ENCODE data around the gene VWA1.
"Not testable (repeated sequence)": the region's sequence is repeated elsewhere in the genome, so short reads cannot be mapped to it uniquely, and the experiment has no call there.

Gene VWA1

GRCh38 chr1:1435911-1436629, 580 bp downstream of the VWA1 start:
- no peak for DNase-seq (ENCODE audit: low spot score)

GRCh38 chr1:1436630-1437032, 1.1 kb downstream of the VWA1 start:
- DNase-seq (ENCODE audit: low spot score), result peak; percentile 16

DNA sequence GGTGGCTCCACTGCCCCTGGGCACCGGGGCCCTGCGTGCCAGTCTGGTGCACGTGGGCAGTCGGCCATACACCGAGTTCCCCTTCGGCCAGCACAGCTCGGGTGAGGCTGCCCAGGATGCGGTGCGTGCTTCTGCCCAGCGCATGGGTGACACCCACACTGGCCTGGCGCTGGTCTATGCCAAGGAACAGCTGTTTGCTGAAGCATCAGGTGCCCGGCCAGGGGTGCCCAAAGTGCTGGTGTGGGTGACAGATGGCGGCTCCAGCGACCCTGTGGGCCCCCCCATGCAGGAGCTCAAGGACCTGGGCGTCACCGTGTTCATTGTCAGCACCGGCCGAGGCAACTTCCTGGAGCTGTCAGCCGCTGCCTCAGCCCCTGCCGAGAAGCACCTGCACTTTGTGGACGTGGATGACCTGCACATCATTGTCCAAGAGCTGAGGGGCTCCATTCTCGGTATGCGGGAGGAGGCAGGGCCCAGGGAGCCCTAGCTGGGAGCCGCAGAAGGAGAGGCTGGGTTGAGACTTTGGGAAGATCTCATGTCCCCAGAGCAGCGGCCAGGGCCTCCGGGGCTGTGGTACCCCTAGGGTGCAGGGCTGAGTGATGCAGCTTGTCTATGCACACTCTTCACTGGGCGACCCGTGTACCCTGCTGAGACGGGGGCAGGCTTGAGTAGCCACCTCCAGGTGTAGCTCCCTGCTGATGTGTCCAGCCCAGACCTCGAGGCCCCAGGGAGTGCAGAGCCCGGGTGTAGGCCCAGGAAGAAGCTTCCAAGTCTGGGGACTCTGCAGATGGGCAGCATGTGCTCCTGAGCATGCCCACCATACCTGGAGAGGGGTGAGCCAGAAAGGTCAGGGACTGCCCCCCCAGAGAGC, 1.8 kb downstream of the VWA1 start:
- no peak for DNase-seq (ENCODE audit: low spot score)

DNA sequence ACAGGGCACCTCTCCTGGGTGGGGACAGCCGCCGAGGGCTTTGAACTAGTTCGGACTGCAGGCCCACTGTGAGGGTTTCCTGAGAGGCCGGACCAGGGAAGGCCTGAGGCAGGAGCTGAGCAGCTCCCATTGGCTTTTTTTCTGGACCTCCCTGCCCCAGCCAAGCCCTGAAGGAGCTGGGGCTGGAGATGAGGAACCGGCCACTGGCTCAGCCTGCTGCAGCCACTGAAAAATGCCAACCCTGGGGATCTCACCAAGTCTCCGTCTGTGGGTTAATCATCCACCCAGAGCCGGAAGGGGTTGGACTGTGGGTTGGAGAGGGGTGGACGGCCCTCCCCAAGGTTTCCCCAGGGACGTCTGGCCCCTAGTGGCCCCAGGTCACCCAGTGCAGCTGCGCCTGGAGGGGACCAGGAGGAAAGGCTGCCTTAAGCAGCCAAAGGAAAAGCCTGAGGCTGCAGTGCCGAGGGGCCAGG, 2.5 kb downstream of the VWA1 start:
- DNase-seq (ENCODE audit: low spot score), result peak; percentile 27

- DNase-seq (ENCODE audit: low spot score), result no peak
Measured at GRCh38 chr1:1438531-1439381, 3.3 kb downstream of the VWA1 start.

GRCh38 chr1:1439546-1440261, 4.2 kb downstream of the VWA1 start:
- DNase-seq (ENCODE audit: low spot score), result no peak

DNA sequence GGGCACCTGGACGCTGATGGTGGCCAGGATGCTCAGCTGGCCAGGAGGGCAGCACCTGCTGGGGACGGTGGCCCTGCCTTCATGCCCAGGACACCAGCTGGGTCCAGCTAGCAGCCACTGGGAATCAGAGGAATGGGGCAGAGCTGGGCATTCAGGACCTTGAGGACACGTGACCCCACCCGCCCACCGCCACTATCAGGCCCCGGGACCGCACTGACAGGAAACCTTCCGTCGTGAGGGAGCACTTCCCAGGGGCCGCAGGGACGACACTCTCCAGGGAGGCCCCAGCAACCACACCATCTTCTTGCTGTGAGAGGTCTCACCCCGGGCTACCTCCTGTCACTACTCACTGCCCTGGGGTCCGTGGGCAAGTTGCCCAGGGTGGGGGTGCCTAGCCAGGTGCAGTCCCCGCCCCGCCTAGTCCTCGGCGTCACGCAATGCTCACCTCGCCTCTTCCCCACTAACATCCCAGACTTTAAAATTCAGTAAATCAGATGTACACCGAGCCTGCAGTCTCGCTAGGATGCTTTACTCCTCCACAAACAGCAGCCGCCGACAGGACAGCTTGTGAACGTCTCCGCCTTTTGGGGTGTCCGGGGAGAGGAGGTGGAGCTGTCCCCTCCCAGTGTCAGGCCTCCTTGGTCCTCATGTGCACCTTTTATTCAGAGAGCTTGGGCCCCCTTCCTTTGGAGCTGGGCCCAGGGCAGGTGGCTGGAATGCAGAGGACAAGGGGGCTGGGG, 4.9 kb downstream of the VWA1 start:
- peak; percentile 10 for DNase-seq (ENCODE audit: low spot score)

DNA sequence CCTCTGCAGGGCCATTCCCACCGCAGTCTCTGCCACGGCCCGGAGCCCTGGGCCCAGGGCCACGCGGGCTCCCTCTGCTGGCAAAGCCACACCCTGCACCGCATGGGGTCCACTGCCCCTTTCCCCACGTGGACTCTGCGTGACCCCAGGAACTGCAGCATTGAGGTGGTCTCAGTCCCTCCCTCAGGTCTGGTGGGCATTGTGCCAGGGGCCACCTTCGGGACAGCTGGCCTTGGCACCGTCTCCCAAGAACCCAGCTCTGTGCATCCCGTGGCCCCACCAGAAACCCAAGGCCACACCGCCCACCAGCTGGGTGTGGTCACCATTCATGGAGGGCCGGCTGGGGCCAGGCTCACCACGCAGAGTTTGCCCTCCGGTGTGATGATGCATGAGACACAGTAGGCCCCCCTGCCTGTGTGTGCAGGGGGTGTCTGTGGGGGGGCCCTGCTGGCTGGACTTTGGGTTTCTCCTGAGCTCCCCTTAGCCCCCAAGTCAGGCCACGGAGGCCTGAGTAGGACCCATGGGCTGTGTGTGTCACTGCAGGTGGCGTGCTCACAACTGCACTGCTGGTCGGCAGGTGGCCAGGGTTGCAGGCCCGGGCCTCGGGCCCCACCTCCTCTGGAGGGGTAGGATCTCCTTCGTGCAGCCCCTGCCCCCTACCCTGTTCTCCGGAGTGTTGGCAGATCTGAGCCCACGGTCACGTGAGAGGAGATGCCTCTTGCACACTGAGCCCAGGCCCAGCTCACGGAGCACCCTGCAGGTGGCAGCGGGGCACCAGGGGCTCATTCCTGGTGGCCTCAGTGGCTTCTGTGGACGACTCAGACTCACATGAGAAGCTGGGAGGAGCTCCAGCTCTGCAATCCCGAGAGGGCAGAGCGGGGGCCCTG, 5.8 kb downstream of the VWA1 start:
- peak; percentile 91 for DNase-seq (ENCODE audit: low spot score)

DNA sequence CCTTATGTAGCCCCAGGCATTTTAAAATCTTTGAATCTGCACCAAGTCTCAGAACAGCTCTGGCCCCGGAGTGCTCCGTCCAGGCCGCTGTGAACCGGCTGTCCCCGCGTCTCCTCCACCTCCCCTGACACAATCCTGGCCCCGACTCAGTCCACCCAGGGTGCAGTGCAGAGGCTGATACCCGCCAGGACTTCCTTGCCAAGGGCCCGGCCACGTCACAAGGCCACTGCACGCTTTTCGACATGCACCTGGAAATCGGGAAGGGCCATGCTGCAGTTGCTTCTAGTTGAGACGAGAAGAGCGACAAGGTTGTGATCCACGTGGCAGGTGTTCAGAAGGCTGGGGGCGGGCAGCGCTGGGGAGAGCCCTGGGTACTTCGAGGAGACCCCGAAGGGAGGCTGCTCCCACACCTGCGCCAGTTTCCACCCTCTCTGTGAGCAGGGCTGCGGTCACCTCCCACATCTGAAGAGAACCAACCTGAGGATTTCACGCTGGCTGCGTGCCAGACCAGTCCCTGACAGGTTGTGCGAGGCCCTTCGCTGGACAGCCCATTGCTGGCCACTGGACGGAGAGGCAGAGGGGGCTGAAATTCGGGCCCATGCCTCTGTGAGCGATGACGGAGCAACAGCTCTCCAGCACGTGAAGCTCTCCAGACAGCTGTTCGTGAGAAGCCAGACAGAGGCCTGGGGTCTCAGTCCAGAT, 6.7 kb downstream of the VWA1 start:
- DNase-seq (ENCODE audit: low spot score), result no peak

DNA sequence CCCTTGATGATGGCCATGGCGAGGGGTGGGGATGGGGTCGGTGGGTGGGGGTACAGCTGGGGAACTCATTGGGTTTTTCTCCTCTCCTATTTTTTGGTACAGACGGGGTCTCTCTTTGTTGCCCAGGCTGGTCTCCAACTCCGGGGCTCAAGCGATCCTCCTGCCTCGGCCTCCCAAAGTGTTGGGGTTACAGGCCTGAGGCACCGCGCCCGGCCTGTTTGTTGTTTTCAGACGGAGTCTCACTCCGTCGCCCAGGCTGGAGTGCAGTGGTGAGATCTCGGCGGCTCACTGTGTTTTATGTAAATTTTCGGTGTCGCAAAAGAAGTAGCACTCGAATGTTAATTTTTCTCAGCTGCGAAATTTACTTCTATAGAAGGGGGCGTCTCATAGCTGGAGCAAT, 11.1 kb downstream of the VWA1 start:
- not testable (repeated sequence) for DNase-seq (ENCODE audit: low spot score)

GRCh38 chr1:1449099-1449739, 13.7 kb downstream of the VWA1 start, which contains the start of gene ATAD3C:
ATAD3C (plus strand) TSS chr1:1449689; CDS start chr1:1450684, 995 bp downstream.
- DNase-seq (ENCODE audit: low spot score), result no peak

- DNase-seq (ENCODE audit: low spot score), result not testable (repeated sequence)
Measured at GRCh38 chr1:1450616-1451015, 15.1 kb downstream of the VWA1 start.

DNA sequence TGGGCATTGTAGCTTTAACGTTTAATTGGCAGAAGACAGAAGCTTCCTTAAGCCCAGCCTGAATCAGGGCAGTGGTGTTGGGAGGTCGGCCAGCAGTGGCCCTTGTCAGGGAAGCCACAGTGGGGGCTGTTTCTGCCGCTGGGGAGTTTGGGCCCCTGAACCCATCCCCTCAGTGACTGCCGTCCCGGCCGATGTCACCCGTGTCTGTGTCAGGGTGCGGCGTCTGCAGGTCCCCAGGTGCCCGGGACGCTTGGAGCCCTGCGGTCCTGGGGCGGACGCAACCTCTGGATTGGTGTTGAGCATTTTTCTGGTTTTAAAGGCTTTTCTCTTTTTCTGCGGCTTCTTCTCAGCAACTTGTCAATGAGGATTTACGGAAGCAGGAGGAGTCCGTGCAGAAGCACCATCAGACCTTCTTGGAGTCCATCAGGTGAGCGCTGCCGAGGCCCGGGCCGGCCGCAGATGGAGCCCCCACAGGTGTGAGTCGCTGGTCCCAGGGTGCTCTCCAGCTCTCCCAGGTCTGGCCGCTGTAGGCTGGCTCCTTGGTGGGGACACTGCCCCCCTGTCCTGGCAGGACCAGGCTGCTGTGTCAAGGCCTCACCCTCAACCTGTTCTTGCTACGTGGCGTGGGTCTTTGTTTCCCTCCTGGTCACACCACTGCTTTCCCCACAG, 16.3 kb downstream of the VWA1 start:
- DNase-seq (ENCODE audit: low spot score), result no peak

- not testable (repeated sequence) for DNase-seq (ENCODE audit: low spot score)
Measured at GRCh38 chr1:1452365-1452739, 16.9 kb downstream of the VWA1 start.

DNA sequence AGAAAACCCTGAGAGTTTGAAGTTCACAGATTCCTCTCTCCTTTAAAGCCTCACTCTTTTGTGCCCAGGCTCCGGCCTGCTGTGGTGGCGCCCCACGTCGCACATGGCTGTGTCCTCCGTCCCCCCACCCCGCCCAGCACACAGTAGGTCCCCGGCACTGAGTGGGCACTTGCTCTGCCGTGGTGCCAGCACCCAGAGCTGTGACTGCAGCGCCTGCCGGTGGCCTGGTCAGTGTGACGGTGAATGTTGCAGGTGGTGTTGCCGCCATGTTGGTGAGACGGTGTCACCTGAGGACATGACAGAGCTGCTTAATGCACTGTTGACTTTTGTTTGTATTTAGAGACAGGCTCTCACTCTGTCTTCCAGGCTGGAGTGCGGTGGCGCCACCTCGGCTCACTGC, 17.4 kb downstream of the VWA1 start:
- no peak for DNase-seq (ENCODE audit: low spot score)

DNA sequence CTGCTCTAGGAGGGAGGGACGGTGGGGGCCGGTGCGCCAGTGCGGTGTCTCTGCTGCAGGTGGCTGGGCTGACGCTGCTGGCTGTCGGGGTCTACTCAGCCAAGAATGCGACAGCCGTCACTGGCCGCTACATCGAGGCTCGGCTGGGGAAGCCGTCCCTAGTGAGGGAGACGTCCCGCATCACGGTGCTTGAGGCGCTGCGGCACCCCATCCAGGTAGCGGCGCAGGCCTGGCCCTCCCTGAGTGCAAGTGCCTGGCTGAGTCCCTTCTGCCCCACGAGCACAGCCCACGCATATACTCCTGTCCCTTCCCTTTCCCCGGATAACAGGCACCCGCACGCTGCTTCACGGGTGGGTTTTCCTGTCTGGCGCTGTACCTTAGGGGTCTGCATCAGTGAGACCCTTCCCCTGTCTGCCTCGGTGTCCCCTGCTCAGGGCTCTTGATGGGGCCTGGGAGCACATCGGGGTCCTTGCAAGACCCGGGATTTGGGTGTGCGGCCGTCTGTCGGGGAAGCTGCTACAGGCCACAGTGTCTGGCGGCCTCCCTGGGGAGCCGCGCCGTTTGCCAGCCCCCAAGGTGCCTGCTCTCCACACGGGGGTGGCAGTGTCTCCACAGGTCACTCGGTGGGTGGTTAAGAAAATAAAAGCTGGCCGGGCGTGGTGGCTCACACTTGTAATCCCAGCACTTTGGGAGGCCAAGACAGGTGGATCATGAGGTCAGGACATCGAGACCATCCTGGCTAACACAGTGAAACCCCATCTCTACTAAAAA, 19.0 kb downstream of the VWA1 start:
- DNase-seq (ENCODE audit: low spot score), result not testable (repeated sequence)

- no peak for DNase-seq (ENCODE audit: low spot score)
Measured at GRCh38 chr1:1455366-1455884, 19.9 kb downstream of the VWA1 start.
